ENCODE results near the gene COL19A1.

DNA sequence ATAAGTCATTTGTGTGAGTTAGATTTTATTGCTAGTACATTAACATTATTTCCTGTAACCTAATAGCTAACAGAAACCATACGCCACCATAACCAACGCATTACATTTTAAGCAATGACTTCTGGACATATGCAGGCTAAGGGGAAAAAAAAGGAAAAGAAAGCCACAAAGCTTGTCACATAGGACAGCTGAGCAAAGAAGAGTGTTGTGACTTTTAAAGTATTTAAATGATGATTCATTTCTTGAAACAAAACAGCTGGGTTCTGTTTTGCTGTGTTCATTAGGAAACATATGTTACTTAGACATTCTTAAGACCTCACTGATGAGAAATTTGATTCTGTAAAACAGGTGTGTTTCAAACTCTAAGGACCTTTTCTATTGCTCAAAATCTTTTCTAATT, 265.2 kb downstream of the COL19A1 start:
- TF ChIP-seq, protein P1, sequence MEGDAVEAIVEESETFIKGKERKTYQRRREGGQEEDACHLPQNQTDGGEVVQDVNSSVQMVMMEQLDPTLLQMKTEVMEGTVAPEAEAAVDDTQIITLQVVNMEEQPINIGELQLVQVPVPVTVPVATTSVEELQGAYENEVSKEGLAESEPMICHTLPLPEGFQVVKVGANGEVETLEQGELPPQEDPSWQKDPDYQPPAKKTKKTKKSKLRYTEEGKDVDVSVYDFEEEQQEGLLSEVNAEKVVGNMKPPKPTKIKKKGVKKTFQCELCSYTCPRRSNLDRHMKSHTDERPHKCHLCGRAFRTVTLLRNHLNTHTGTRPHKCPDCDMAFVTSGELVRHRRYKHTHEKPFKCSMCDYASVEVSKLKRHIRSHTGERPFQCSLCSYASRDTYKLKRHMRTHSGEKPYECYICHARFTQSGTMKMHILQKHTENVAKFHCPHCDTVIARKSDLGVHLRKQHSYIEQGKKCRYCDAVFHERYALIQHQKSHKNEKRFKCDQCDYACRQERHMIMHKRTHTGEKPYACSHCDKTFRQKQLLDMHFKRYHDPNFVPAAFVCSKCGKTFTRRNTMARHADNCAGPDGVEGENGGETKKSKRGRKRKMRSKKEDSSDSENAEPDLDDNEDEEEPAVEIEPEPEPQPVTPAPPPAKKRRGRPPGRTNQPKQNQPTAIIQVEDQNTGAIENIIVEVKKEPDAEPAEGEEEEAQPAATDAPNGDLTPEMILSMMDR (IDR thresholded peaks at IDR 0.05; ENCODE audit: insufficient read depth, low read length, poor library complexity, severe bottlenecking): no peak
- TF ChIP-seq EZH2phosphoT487 (conservative IDR thresholded peaks at IDR 0.05; ENCODE audit: low read length): no peak

Measured in SU-DHL-6 (cell line).